Mesothelial cell of epicardium (in vitro differentiated cells): ENCODE data around the gene POLE4. TPM values are rescaled to one million over a fixed set of nuclear protein-coding genes. Genes with fewer than 3 reads are reported as not detected.

Source experiments
- DNase-seq, 2 experiments: peaks; one replicate each; pipeline ENCODE4 v3.0.0; 2021; ENCODE audit warnings: low spot score in 2 of 2; ENCODE audit not compliant: unreplicated experiment in 2 of 2
- H3K27ac Mint-ChIP-seq: 2 replicates; pipeline ENCODE4 v1.8.0; 2021; ENCODE audit warnings: mixed read lengths
- H3K27me3 Mint-ChIP-seq: 2 replicates; pipeline ENCODE4 v1.8.0; 2021; ENCODE audit warnings: low read depth, mixed read lengths
- H3K36me3 Mint-ChIP-seq: 2 replicates; pipeline ENCODE4 v1.8.0; 2021; ENCODE audit warnings: mixed read lengths
- H3K4me1 Mint-ChIP-seq: 2 replicates; pipeline ENCODE4 v1.8.0; 2021; ENCODE audit warnings: mixed read lengths
- H3K4me3 Mint-ChIP-seq: 2 replicates; pipeline ENCODE4 v1.8.0; 2021; ENCODE audit warnings: mild to moderate bottlenecking, moderate library complexity, mixed read lengths
- H3K9me3 Mint-ChIP-seq: 2 replicates; pipeline ENCODE4 v1.8.0; 2021; ENCODE audit warnings: mixed read lengths
- CTCF ChIP-seq: fragments of 200-600 bp; sonication (generic); IDR thresholded peaks from one replicate; pipeline ENCODE4 v1.5.0; 2021; ENCODE audit warnings: antibody characterized with exemption; ENCODE audit not compliant: unreplicated experiment
- total RNA-seq: library from RNA; stranded (reverse); gene quantifications from 3 replicates; pipeline ENCODE4 v1.2.1, GENCODE V29; 2021

Gene POLE4
- 32.1 to 37.3 TPM (median 33.9 TPM) in 3 replicates for total RNA-seq

- DNase-seq: peak; percentile 76 to 84
- Mint-ChIP-seq H3K27ac (peak within 1 kb of the TSS; percentile 70), H3K9me3 (peaks cover 33% of the 10 kb centered on the region), H3K4me3 (peak within 1 kb of the TSS; percentile 70), H3K36me3 (peaks cover 46% of the 10 kb centered on the region), H3K27me3 (no peaks in the 10 kb centered on the region), H3K4me1 (peaks cover 4% of the 10 kb centered on the region)
- no peak for TF ChIP-seq CTCF
Observed at GRCh38 chr2:74958274-74959105, at the start of gene POLE4. Gene POLE4, plus strand, starts transcription at chr2:74958643. Its CDS starts 37 bp downstream, at chr2:74958680.

GRCh38 chr2:74908748-74909444, 49.5 kb upstream of the POLE4 start:
- DNase-seq: no peak
- no peak overlapping the region for H3K27ac Mint-ChIP-seq
- H3K4me1 Mint-ChIP-seq: peaks cover 6% of the 10 kb centered on the region
- H3K9me3 Mint-ChIP-seq: peaks cover 6% of the 10 kb centered on the region
- peaks cover 28% of the 10 kb centered on the region for H3K27me3 Mint-ChIP-seq
- TF ChIP-seq CTCF: no peak
- peak overlapping the region; percentile 42 for H3K4me3 Mint-ChIP-seq
- no peaks in the 10 kb centered on the region for H3K36me3 Mint-ChIP-seq

GRCh38 chr2:74910245-74910644, 48.2 kb upstream of the POLE4 start:
- TF ChIP-seq CTCF: no peak
- H3K9me3 Mint-ChIP-seq: peaks cover 6% of the 10 kb centered on the region
- H3K27ac Mint-ChIP-seq: no peak overlapping the region
- no peak overlapping the region for H3K4me3 Mint-ChIP-seq
- H3K27me3 Mint-ChIP-seq: peaks cover 34% of the 10 kb centered on the region
- peaks cover 6% of the 10 kb centered on the region for H3K4me1 Mint-ChIP-seq
- DNase-seq: no peak
- H3K36me3 Mint-ChIP-seq: no peaks in the 10 kb centered on the region

GRCh38 chr2:74911061-74911460, 47.4 kb upstream of the POLE4 start:
- TF ChIP-seq CTCF: no peak
- Mint-ChIP-seq H3K4me1 (peaks cover 6% of the 10 kb centered on the region), H3K27ac (no peak overlapping the region), H3K4me3 (no peak overlapping the region), H3K9me3 (peaks cover 6% of the 10 kb centered on the region), H3K27me3 (peaks cover 34% of the 10 kb centered on the region), H3K36me3 (no peaks in the 10 kb centered on the region)
- DNase-seq: no peak

GRCh38 chr2:74915743-74916142, 42.7 kb upstream of the POLE4 start:
- Mint-ChIP-seq H3K9me3 (no peaks in the 10 kb centered on the region), H3K4me1 (peaks cover 9% of the 10 kb centered on the region), H3K27me3 (peaks cover 20% of the 10 kb centered on the region), H3K36me3 (no peaks in the 10 kb centered on the region), H3K4me3 (no peak overlapping the region), H3K27ac (no peak overlapping the region)
- no peak for TF ChIP-seq CTCF
- DNase-seq: no peak
